G401 (cell line): ENCODE data around the gene TSTD2. TPM values are rescaled to one million over a fixed set of nuclear protein-coding genes. Genes with fewer than 3 reads are reported as not detected.

Experiments
- DNase-seq: peaks from one replicate; pipeline ENCODE4 v3.0.0-alpha.2; 2015; ENCODE audit warnings: low spot score
- in situ Hi-C: cut with HindIII; loops from 2 replicates; pipeline ENCODE4 v1.10.0; 2016; ENCODE audit warnings: low sequenced_read_pairs, mixed read lengths
- total RNA-seq: library from RNA; depleted of rRNA; stranded (reverse); fragments of >200 nt; shearing (Covaris generic); gene quantifications from 2 replicates; pipeline ENCODE4 v1.2.3, GENCODE V29; 2014

Gene TSTD2
- total RNA-seq, 1 experiment from 2014 or later: 11.0 TPM

DNA sequence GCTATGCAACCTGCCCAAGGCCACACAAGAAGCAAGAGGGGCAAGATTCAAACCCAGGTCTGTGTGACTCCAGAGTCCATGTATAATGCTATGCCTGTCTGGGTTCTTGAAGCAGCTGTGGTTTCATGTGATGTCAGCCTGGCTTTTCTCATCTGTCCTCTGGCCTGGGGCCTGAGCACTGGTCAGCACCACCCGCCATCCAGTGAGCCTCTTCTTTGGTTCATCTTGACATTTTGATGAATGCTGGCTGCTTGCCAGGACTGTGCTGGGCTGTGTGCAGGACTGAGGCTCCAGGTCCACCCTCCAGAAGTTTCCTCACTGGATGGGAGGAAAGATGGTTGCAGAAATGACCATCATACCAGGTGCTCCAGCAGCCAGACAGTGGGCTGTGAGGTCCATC, 61.5 kb downstream of the TSTD2 start:
- in situ Hi-C loops: no loop called here
- peak; percentile 33 for DNase-seq

DNA sequence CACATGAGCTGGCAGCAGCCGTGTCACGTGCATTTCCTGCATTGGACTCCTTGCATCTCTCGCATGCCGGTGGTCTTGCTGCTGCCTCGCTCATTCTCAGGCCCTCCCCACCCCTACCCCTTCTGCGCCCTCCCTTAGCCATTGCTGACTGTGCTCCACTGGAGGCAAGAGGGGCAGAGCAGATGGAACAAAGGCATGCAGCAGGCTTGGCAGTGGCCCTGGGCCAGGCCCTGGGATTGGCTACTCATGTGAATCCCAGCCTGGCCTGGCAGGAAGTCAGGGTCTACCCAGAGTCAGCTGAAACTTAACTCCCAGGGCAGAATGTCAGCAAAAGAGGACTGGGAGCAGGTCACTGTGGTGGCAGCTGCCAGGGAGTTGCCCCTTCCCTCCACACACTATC, 62.3 kb downstream of the TSTD2 start:
- peak; percentile 95 for DNase-seq
- in situ Hi-C loops: no loop called here

DNA sequence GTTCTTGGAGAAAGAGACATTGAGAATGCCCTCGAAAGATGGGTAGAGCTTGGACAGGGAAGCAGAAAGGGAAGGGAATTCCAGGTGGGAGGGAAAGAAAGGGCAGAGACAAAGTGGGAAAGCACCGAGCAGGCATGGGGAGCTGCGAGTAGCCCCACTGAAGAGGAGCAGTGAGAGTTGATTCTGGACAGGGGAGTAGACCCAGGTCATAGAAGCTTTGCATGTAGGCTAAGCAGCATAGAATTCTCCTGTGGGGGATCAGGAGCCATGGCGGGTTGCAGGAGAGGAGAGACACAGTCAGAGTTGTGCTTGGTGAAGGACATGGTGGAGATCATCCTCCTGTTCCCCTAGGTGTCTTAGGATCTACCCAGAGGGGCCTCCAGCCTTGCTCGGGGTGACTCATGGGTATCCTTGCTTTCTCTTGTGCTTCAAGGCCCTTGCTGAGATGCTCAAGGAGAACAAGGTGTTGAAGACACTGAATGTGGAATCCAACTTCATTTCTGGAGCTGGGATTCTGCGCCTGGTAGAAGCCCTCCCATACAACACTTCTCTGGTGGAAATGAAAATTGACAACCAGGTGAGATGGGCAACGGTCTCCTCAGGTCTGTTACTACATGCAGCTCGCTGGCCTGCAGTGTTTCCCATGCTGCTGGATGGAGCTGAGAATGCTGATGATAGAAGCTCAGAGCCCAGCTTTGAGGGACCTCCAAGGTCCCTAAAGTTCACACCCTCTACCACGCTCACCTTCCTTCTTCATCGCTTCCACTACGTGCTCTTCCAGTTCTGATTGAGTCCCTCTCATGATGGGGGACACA, 64.5 kb downstream of the TSTD2 start:
- DNase-seq: no peak

DNA sequence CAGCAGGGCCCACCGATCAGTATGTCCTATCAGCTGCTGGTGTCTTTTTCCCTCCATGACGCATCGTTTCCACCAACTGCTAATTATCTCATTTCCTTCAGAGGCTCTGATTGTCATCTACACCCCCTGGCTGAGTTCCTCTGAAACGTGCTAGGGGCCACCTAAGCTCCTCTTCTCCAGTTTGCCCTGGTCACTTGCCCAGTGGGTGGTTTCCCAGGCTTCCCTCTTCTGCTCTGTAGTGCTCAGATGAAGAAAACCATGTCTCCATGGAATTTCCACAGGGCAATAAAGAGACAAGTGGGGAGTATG, 65.3 kb downstream of the TSTD2 start:
- no peak for DNase-seq
- in situ Hi-C loops: no loop called here

More for the DNA sequence above, 64.5 kb downstream of the TSTD2 start:
- in situ Hi-C loops: no loop called here

DNA sequence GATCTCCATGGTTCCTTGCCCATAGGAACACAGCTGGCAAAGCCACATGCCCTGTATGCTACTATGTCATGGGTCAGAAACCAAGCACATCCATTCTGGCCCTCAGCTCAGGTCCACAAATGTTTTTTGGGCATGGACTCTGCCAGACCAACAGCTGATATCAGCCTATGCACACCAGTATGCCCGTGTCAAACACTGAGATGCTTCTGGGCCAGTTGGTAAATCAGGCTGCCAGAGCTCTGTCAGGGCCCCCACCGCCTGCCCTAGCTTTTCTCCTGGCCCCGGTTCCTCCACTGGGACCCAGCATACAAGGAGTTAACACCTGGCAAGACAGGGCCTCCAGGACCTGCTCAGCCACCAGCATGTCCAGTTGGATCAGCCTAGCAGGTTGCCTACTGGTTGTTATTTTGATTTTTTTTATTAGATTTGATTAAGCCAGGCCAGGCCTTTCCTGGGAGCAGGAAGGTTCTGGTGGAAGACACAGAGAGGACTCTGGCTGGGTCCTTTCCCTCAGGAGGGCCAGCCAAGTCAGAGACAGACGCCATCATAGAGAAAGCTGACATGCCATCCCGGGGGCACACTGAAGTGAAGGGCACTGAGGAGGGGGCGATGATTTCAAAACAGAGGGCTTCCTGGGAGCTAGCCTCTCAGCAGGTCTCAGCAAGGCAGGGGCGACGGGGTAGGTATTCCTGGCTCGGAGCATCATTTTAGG, 65.8 kb downstream of the TSTD2 start:
- in situ Hi-C loops: no loop called here
- DNase-seq: peak; percentile 62

DNA sequence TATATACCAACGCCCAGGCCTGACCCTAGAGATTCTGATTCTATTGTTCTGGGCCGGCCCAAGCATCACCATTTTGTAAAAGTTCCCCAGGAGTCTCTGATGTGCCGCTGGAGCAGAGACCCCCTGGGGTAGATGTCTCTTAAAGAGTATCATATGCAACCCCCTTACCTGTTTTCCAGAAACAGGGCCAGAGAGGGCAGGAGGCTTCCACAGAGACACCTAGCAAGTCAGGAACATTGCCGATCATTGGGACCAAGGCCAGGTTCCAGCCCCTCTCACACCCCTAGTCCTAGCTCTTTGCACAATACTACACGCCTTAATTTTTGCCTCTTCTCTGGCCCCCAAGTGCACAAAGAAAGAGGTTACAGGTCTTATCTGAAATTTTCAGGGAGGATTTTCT, 67.9 kb downstream of the TSTD2 start:
- no peak for DNase-seq
- in situ Hi-C loops: no loop called here

DNA sequence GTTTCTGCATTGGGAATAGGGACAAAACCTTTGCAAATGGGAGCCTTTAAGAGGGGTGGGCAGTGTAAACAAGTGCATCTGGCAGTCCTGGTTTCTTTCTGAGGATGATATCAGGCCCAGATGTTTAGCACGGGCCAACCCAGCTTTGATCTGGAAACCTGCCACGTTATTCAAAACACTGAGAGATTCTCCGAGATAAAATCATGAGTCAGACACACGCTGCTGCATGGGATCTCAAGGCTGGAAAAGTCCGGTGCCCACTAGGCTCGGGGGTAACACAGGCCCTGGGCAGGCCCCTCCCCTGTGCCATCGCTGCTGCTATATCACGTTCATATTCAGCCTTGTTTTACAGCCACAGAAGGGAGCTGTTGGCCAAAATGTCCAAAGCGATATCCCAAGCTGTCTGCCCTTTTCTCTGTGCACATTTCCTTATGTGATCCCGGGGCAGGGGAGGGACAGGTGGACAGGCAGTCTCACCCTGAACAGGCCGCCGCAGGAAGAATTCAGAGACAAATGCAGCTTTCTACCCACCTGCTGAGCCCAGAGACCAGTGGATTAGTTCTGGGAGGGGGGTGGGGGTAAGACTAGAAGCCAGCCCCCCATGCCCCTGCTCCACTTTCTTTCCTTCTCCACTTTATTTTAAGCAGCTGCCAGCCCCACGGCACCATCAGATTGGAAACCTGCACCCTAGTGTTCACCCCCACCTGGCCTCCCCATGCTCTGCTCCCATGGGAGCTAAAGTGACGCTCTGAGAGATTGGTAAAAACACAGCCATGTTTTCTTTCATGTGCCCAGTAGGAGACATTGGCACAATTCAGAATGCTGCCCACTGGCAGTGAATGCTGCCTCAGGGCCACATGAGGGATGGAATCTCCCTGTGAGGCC, 68.6 kb downstream of the TSTD2 start:
- in situ Hi-C loops: no loop called here
- DNase-seq: peak; percentile 84

DNA sequence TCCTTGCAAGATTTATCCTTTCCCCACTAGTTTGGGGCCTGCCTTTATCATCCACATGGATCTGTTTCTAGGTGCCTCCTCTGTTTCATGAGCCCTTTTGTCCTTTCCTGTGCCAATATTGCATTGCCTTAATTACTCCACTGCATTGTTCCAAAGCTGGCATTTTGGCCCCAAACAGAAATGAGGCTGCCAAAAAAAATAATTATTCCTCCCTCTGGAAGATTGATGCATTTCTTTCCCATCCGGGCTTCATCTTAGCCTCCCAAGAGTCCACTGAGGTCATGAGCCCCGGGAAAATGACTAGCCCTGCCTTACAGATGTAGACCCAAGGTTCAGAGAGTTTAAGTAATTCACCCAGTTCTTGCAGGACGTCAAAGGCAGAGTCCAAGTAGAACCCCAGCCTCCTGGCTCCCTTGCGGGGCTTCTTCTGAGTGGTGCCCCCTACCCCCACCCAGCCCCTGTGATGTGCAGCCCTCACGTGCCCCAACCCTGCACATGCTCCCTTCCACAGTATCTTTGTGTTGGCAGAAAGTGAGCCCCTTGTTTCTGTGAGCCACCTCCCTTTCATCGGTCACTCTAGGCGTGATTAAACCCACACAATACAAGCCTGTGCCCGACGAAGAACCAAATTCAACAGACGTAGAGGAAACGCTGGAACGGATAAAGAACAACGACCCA, 69.6 kb downstream of the TSTD2 start:
- in situ Hi-C loops: no loop called here
- peak; percentile 77 for DNase-seq

DNA sequence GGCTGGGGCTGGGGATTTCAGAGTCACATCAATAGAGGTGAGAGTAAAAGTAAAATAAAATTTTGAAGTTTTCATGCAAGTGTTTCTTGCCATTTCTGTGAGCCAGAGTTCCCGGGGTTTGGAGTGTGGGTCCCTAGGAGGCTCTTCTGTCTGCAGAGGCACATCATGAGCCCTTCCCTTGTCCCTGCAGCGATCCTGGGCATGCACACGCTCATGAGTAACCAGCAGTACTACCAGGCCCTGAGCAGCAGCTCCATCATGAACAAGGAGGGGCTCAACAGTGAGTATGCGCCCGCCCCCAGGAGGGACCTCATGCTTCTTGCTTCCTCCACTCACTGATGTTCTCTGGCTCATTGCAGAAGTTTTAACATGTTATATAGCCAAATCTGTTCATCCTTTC, 70.6 kb downstream of the TSTD2 start:
- in situ Hi-C loops: no loop called here
- no peak for DNase-seq

DNA sequence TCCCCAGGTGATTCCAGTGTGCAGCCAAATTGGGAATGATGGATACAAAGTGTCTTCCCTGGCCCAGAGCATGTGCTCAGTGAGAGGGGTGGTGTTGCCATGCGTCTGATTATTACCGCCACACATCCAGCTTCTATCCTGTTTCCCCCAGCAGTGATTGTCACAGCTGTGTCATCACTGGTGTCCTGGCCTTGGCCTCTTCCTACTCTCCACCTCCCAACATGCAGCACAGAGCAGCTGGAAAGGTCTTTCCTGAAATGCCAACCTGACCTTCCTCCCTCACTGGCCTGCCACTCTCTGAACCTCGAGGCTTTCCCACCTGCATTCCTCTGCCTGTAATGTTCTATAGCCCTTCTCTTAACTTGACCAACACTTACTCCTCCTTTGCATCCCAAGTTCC, 71.7 kb downstream of the TSTD2 start:
- in situ Hi-C loops: no loop called here
- DNase-seq: no peak

DNA sequence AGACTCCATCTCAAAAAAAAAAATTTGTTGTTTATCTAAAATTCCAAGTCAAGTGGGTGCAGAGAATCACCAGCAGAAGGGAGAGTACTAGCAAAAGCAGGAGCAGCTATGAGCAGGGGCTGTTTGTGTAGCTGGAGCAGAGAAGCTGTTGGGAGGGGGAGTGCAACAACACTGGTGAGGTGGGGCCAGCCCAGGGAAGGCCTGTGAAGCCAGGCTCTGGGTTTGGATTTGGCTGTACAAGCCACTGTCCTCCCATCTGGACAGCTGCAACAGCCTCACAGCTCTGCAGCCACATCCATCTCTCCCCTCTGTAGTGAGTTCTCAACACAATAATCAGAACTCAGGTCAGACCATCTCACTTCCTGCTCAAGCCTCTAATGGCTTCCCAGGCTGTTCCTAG, 72.3 kb downstream of the TSTD2 start:
- in situ Hi-C loops: no loop called here
- DNase-seq: no peak

DNA sequence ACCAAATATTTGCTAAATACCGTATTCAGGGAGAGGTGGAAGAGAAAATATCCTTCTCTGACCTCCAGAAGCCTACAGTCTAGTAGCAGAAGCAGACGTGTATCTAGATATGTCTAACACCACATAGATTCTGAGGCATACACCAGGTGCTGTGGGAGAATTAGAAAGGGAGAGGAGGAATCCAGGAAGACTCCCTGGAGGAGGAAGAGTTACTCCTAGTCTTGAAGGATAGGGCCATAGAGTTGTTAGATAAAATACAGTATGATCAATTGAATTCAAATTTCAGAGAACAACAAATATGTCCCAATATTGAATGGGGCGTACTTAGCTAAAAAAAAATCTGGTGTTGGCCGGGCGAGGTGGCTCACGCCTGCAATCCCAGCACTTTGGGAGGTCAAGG, 73.0 kb downstream of the TSTD2 start:
- DNase-seq: no peak
- in situ Hi-C loops: no loop called here

DNA sequence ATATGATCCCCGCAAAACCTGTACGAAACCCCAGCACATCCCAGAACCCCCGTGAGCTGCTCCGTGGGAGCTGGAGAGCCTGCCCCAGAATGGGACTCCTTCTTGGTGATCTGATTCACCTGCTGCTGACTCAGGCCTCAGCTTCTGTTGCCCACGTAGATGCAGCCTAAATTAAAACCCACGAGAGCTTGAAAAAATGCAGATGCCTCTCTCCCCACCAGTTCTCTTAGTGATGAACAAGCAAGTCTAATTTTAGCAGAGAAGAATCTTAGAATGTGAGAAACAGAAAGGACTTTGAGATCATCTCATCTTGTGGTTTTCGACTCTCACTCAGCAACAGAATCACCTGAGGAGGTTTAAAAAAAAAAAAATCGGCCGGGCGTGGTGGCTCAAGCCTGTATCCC, 74.1 kb downstream of the TSTD2 start:
- DNase-seq: no peak

DNA sequence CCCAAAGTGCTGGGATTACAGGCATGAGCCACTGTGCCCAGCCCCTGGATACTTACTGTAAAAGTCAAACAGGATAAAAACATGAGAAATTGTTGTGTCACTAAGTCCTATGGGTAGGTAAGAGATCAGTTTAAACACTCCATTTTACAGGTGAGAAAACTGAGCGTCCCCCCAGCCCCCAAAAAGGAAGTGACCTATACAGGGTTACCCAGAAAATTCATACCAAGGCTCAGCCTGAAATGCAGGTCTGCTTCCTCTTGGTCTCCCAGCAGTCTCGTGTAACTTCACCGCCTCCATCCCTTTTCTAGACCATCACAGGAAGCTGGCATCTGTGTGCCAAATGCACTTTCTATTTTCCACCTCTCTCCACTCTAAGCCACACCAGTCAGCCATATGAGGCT, 74.5 kb downstream of the TSTD2 start:
- in situ Hi-C loops: no loop called here
- no peak for DNase-seq

More for the DNA sequence above, 74.1 kb downstream of the TSTD2 start:
- in situ Hi-C loops: no loop called here

DNA sequence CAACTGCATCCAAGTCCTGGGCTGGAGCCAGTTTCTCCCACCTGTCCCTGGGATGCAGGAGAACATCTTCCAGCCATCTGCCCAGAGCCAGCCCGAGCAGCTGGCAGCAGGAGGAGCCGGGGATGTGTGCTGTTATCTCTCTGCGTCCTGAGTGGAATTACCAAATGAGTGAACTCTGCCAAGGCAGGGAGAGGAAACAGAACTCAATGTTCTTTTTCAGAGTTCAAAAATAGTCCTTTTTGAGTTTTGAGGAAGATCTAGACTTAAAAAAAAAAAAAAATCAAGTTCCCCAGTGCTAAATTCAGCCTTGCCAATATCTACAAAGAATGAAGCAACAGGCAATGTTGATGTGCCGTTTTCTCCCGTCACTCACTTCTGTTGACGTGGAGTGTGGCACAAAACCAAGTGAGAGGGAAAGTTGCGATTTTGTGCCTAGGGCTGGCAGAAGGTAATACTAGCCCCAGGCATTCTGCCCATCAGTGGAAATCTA, 75.5 kb downstream of the TSTD2 start:
- peak; percentile 77 for DNase-seq
- in situ Hi-C loops: no loop called here

DNA sequence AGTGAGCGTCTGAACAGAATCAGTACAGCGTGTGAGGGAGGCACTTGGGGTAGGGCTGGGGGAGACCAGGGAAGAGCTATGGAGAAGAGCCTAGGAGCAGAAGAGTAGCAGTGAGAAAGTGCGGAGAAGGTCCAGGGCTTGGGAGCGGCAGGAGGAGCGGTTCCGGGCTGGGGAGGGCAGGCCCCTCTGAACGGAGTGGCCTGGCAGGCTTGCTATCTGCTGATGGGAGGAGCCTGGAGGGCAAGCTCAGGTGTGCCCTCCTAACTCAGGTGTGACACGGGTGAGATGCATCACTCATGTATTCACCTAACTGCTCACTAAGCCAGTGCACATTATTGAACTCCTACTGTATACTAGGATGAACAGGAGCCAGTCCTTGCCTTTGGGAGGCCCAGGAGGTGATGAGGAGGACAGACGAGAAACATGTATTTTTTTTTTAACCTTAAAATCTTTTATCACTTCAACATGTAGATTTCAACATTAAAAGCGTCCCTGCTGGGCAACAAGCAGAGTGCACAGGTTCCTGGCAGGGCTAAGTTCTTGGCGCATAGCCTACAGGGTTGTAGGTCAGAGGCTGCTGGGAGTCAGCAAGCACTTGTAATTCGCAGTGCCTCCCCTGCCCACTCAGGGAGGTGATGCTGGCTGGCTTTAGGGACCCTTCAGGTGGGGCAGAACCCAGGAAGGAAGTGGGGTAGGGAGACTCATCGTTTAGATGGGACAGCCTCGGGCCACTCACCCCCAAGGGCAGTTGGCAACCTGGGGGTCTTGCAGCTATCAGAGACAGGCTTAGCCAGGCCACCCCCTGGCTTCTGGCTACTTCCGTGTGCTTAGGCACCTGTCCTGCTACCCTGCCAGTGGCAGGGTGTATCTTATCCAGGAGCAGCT, 76.2 kb downstream of the TSTD2 start:
- peak; percentile 53 for DNase-seq
- in situ Hi-C loops: no loop called here

DNA sequence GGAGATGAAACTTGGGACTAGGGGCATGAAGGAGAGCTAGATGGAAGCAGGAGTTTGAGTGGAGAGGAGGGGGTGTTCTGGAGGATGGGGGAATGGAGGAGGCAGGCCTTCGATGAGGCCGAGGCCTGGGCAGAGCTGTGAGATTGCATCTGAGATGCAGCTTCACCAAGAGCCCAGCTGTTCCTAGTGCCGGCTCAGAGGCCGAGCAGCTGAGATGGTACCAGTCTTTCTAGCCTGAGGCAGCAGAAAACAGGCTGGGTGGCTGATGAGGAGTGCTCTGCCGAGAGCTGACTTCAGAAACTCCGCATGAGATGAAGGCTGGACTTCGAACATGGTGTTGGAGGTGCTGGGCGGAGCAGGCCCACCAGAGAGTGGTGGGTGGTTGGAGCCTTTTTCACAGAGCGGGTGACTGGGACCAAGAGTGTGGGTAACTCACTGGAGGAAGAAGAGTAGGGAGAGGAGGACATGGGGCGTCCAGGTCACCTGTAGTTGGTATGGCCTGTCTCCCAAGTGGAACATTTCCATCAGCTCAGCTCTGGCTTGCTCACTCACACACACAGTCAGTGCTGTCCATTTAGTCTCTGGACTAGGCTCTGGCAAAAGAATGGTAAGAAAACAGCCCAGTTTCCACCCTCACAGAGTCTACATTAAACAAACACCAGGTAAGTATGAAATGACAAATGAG, 77.0 kb downstream of the TSTD2 start:
- in situ Hi-C loops: no loop called here

DNA sequence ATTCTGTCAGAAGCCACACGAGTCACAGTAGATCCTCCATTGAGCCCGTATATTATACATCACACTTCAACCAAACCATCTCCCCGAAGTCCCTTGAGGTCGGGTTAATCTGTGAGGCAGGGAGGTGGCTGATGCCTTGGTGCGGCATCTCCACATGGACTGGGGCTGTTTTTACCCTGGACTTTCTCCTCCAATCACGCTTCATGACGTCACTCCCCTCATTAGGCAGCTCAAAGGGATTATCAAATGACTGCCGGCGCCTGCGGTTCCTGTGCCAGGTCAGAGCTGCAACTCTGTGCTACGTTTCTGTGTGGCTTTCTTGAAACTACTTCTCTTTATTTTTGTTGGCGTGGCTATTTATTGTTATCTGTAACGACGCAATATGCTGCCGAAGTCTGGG, 78.0 kb downstream of the TSTD2 start:
- in situ Hi-C loops: no loop called here
- no peak for DNase-seq

More for the DNA sequence above, 77.0 kb downstream of the TSTD2 start:
- no peak for DNase-seq
